Right ventricle myocardium inferior (tissue), 1 donor: ENCODE data around the gene LCOR. TPM values are rescaled to one million over a fixed set of nuclear protein-coding genes. Genes with fewer than 3 reads are reported as not detected.

ENCODE experiments used
- ATAC-seq: fragments of 200-7000 bp; cut with Tn5 transposase; one replicate; pipeline ENCODE4 v1.9.1; 2020; ENCODE audit warnings: mild to moderate bottlenecking, moderate library complexity
- DNase-seq: peaks from one replicate; pipeline ENCODE4 v3.0.0; 2021; ENCODE audit errors: missing footprints
- intact Hi-C: fragments of 100-400 bp; cut with DNase I; formaldehyde crosslinking; loops from one replicate; pipeline ENCODE4 v1.11.0; 2022
- total RNA-seq: library from RNA; stranded (reverse); fragmentation: NEBNext Ultra II Directional; extraction: Animal tissue kit (Norgen Biotek cat#: 25700); gene quantifications from one replicate; pipeline ENCODE4 v1.2.1, GENCODE V29; 2021
- donor health status: DM: no; HTN: yes; CAD: no; lungs with severe emphysema.

LCOR gene
- total RNA-seq, 1 donor from 2014 or later: 21.7 TPM

DNA sequence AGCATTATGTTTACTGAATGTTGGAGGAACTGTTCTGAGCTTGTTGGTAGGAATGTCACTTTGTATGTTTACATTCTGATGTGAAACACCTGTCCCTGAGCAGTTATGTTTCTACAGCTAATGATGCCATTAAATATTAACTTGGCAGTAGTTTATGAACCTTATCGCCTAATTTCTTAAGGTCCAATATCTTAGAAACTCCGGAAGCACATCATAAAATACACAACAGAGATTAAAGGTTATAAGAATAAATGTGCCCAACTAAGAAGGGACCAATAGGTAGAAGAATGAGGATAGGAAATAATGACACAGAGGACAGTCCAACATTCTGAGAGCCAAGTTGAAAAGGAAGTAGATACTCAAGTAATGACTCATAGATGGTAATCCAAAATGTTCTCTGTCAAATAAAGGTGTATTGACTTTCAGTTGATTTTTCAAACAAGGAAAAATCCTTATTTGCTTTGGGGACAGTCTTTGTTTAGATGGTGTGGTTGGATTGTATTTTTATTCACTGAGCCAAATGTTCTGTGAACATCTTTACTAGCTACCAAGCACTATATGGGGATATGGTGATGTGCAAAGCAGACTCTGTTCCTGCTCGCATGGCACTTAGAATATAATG, 31.9 kb downstream of the LCOR start:
- intact Hi-C loops: no loop called here
- ATAC-seq: no peak
- DNase-seq: no peak

DNA sequence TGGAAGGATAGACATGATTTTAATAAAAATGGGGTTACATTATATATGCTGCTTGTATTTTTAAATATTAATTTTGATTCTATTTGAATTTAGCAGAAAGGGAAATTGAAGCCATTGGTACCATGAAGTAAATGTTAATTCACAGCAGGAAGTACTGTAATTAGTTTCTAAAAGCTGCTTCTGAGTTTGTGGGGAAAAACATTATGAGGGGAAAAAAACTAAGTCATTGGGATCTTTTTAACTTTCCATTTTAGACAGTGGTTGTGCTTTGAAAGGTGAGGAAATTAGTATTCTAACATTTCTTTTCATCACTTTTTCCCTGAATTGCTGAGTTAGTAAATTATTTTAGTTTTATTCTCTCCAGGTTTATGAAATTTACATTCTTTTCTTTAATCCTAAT, 41.0 kb downstream of the LCOR start:
- ATAC-seq (no peak), DNase-seq (no peak)
- intact Hi-C loops: no loop called here

DNA sequence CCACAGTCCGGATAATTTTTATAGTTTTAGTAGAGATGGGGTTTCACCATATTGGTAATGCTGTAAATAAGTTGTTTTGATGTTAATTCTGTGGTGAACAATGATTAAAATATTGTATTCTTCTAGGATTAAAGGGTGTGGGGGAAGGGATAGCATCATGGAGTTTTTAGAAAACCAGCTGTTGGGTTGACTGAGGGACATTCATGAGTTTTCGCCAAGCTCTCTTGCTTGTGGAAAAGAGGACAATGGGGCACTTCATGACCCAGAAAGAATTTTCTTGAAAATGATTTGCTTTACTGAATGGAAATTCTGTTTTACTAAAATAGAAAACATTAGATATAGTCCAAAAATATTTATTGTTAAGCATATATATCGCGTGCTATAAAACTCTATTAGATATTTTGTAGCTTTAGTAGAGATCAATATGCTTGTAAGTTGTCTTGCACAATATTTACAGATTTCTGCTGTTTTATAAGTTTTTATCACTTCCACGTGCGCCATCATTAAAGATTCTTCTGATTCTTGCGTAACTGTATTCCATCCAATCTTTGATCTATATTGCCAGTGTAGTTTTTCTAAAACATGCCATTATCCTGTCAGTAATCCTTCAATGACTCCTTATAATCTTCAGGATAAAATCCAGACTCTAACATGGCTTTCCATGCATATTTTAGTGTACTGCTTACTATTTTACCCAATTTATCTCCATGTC, 41.8 kb downstream of the LCOR start:
- DNase-seq: no peak
- no peak for ATAC-seq
- intact Hi-C loops: no loop called here

DNA sequence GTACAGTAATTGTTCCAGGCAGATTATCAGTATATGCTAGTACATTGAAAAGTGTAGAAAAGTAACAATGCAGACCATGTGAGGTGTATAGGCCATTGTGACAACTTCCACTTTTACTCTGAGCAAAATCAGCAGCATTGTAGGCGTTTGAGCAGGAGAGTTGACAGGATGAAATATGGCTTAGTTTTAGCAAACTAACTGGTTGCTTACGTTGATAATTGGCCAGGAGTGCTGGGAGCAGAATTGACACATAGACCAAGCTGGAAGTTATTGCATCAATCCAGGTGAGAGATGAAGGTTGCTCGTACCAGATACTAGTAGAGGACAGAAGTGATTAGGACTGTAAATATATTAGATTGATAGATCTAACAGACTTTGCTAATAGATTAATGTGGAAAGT, 46.0 kb downstream of the LCOR start:
- intact Hi-C loops: no loop called here
- ATAC-seq (no peak), DNase-seq (no peak)

DNA sequence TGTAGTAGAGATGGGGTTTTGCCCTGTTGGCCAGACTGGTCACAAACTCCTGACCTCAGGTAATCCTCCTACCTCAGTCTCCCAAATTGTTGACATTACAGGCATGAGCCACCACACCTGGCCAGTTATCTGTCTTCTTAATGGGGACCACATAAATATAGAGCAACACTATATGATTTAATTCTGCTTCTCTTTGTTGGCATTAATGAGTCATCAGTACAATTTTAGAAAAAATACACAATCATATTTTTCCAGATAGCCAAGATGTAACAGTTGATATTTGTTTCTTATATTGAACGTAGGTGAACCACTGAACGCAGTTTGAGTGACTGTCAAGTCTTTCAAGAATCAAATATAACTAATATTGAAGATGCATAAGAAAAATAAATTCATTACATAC, 48.5 kb downstream of the LCOR start:
- intact Hi-C loops: no loop called here
- no peak for ATAC-seq
- no peak for DNase-seq

DNA sequence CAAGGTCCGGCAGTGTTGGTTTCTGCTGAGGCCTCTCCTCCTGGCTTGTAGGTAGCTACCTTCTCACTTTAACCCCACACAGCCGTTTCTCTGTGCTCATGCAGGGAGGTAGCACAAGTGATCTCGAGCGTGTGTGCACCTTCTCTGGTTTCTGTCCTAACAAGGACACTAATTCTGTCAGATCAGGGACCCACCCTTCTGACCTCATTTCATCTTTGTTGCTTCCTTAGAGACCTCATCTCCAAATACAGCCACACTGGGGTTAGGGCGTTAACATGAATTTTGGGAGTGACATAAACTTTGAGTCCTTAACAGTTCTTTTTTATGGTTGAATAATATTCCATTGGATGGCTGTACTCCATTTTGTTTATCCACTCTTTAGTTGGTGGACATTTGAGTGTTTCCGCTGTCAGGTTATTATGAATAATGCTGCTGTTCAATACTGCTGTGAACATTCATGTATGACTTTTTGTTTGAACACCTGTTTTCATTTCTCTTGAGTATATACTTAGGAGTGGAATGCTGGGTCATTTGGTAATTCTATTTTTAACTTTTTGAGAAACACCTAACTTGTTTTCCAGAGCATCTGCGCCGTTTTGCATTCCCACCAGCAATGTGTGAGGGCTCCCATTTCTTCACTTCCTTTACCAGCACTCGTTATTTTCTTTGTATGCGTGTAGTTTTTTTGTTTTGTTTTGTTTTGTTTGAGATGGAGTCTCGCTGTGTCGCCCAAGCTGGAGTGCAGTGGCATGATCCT, 57.5 kb downstream of the LCOR start:
- intact Hi-C loops: no loop called here

DNA sequence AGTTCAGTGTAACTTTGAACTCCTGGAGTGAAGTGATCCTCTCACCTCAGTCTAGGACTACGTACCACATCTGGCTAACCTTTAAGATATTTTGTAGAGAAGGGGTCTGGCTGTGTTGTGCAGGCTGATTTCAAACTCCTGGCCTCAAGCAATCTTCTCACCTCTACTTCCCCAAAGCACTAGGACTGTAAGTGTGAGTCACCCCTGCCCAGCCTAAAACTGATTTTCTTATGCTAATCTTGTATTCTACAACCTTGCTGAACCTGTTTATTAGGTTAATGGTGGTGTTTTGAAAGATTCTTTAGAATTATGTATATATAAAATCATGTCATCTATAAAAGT, 58.0 kb downstream of the LCOR start:
- intact Hi-C loops: no loop called here
- DNase-seq: no peak
- no peak for ATAC-seq

More for the DNA sequence above, 57.5 kb downstream of the LCOR start:
- no peak for DNase-seq
- ATAC-seq: no peak

DNA sequence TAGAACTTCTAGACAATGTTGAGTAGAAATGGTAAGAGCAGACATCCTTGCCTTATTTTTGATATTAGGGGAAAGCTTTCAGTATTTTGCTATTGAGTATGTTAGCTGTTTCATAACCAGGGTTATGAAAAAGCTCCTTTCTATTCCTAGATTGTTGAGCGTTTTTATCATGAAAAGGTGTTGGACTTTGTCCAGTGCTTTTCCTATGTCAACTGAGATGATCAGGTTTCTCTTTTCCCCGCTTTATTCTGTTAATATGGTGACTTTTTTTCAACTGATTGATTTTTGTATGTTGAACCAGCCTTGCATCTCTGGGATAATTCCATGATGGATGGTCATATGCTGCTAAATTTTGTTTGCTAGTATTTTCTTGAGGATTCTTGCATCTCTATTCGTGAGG, 58.5 kb downstream of the LCOR start:
- DNase-seq (no peak), ATAC-seq (no peak)
- intact Hi-C loops: no loop called here

DNA sequence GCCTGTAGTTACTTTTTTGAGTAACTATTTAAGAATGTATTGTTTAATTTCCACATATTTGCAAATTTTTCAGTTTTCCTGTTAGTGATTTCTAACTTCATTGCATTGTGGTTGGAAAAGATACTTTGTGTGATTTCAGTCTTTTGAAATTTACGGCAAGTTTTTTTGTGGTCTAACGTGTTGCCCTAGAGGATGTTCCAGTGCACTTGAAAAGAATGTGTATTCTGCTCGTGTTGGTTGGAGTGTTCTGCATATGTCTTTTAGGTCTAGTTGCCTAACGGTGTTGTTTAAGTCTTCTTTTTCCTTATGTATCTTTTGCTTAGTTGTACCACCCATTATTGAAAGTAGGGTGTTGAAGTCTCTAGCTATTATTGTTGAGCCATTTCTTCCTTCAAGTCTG, 59.7 kb downstream of the LCOR start:
- no peak for DNase-seq
- intact Hi-C loops: no loop called here
- ATAC-seq: no peak

DNA sequence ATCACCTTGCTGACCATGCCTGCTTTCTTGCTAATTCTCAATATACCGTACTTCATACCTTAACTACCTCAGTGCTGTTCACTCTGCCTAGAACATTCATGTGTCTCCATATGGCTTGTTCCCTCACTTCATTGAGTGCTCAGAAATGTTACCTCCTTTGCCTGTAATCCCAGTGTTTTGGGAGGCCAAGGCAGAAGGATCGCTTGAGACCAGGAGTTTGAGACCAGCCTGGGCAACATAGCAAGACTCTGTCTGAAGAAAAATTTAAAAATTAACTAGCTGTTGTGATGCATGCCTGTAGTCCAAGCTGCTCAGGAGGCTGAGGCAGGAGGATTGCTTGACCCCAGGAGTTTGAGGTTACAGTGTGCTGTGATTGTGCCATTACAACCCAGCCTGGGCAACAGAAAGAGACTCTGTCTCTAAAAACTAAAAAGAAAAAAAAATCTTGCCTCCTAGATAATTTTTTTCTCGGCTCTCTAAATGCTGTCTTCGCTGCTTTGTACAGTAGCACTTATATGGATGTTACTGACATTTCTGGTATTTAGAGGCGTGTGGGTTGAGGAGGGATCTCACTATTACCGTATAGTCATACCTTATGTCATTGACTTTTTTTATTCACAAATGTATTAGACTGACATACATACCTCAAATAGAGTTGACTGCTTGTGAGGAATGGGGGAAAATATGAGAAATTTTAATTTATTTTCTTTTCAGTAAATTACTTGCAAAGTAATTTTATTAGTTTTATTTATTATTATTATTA, 63.7 kb downstream of the LCOR start:
- intact Hi-C loops: no loop called here

DNA sequence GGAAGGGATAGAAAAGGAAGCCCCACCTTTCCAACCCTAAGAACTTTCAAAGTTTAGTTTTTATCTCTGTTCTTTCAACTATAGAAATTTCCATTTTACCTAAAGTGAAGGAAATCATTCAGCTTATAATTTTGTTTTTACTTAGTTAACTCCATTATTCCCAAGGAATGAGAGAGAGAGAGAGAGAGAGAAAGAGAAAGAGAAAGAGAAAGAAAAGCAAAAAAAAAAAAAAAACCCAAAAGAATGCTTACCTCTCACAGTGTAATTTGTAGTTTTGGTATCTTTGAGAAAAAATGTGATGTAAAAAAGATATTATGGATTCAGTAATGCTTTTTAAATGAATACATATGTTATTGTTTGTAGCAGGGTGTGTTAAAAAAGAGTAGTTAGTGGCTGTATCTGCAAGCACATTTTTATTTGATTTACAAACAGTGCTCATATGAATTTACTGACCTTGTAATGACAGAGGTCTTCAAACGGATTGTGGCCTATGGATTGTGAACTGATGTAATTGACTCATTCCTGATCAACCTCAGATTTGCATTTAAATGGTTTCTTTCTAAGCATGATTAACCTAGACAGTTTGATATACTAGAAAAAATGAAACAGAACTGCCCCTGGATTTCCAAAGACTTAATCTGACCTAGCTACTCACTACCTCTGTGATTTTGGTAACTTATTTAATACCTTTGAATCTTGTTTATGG, 64.9 kb downstream of the LCOR start:
- no peak for ATAC-seq
- intact Hi-C loops: no loop called here
- no peak for DNase-seq

More for the DNA sequence above, 63.7 kb downstream of the LCOR start:
- DNase-seq: no peak
- no peak for ATAC-seq

DNA sequence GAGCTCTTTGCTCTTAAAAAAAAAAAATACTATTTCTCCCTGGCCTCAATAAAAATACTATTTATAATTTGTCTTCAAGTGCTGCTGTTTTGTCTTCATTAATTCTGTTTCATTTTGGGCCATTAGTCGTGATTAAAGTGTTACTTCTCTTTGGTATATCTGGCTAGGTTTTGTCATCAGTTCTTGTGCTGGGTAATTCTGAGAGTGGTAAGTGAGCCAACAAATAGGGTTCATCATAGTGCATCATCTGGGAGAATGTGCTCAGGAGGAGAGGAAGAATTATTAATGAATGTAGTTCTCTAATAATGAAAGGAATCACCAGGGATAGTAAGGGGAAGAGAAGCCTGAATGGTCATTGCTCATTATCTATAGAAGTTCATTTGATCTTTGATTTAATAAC, 70.0 kb downstream of the LCOR start:
- intact Hi-C loops: no loop called here
- DNase-seq (no peak), ATAC-seq (no peak)

DNA sequence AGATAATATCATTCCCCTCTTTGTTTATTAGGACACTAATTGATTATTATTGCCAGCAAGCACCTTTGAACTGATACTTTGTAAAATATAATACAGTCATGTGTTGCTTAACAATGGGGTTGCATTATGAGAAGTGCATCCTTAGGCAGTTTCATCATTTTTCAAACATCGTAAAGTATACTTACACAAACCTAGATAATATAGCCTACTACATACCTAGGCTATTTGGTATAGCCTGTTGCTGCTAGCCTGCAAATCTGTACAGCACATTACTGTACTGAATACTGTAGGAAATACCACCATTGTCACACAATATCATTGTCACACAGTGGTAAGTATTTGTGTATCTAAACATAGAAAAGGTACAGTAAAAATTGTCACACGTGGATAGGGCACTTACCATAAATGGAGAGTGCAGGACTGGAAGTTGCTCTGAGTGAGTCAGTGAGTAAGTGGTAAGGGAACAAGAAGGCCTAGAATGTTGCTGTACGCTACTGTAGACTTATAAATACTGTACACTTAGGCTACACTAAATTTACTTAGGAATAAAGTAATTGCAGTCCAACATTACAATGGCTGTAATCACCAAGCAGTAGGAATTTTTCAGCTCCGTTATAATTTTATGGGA, 70.7 kb downstream of the LCOR start:
- intact Hi-C loops: no loop called here
- DNase-seq (no peak), ATAC-seq (no peak)

DNA sequence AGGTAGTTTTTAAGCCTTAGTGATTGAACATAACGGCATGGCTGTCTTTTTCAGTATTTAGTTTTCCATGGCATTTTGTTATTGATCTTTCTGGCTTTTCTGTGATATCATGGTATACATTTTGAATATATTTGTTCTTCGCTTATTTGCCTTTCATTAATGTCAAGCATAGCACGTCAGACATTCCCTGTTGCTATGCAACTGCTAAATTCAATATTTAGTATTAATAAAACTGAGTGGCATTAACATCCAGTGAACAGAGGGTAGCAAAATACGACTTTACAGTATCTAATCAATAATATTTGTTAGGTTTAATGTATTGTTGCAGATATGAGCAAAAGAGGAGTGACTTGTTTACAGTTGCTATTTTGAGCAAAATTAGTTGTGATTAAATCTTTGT, 72.5 kb downstream of the LCOR start:
- no peak for DNase-seq
- ATAC-seq: no peak
- intact Hi-C loops: no loop called here

DNA sequence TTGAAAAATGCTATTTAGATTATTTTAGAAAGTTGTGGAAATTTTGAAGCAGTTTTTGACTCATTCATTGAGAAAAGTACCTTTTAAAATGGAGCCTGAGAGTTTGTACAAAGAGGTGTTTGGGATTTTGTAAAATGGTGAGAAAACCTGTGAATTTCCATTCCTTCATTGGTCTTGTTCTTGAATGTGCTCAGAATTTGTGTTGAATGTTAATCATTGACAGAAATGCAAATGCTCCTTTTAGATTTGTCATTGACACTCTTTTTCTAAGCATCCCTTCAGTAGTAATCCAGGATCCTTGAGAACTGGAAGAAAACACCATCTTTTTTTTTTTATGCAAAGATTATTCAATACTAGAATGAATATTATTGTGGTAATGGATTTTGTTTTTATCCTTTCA, 74.8 kb downstream of the LCOR start:
- no peak for DNase-seq
- intact Hi-C loops: no loop called here
- ATAC-seq: no peak

DNA sequence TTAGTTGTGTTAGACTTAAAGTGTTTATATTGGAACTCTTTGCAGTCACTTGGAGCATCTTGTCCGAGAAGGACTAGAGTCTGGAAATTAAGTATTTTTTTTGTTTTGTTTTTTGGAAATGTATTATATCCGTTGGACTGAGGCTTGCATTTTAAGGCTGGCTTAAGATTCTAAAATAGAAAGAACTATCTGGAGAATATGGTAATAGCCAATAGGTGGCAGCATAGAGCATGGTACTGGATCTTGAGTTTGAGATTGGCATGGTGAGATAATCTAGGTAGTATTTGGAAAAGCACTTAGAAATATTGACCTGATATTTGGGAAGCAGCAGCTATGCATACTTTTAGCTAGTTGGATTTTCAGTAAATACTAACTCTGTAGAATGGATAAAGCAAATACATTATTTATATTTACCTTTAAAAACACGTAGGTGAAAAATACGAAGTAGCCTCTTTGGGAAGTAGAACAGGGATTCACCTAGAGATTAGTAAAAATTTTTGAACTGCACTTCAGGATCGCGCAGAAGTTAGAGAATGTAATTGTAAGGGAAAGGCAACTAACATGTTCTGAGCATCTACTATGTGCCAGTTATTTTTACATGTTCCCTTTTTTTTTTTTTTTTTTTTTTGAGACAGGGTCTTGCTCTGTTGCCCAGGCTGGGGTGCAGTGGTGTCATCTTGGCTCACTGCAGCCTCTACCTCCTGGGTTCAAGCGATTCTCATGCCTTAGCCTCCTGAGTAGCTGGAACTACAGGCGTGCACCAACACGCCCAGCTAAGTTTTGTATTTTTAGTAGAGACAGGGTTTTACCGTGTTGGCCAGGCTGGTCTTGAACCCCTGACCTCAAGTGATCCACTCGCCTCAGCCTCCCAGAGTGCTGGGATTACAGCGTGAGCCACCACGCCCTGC, 78.6 kb downstream of the LCOR start:
- ATAC-seq (no peak), DNase-seq (no peak)
- intact Hi-C loops: loop anchor here (5.0 kb wide), 2 partner anchors 78 to 112 kb away; partner anchors contain the start of gene LCOR

DNA sequence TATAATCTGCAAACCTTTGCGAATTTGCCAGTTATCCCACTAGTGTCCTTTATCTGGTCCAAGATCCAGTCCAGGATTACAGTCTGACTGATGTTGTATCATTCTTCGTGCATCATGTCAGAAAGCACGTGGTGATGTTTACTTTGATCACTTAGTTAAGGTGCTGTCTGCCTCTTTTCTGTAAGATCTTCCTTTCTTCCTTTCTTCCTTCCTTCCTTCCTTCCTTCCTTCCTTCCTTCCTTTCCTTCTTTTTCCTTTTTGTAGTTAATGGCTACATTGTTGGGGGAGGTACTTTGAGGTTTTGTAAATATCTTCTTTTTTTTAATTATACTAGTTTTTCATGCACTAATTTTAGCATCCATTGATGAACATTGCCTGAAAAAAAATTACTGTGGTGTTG, 80.3 kb downstream of the LCOR start:
- DNase-seq (no peak), ATAC-seq (no peak)
- intact Hi-C loops: loop anchor here (5.0 kb wide), 2 partner anchors 80 to 110 kb away; partner anchors contain the start of gene LCOR
